Type B pancreatic cell (in vitro differentiated cells): ENCODE measurements around the gene C2orf68. TPM values are rescaled to one million over a fixed set of nuclear protein-coding genes. Genes with fewer than 3 reads are reported as not detected.
A peak's percentile ranks its signal among the peaks of the same experiment; 100 is the strongest.

Experiments
- DNase-seq: peaks from one replicate; pipeline ENCODE4 v3.0.0; 2021; ENCODE audit warnings: mixed read lengths; ENCODE audit not compliant: unreplicated experiment; ENCODE audit errors: extremely low spot score
- H3K27ac Mint-ChIP-seq: 2 replicates; pipeline ENCODE4 v1.8.0; 2021; ENCODE audit warnings: mild to moderate bottlenecking, mixed read lengths
- H3K27me3 Mint-ChIP-seq: 2 replicates; pipeline ENCODE4 v1.8.0; 2021; ENCODE audit warnings: mixed read lengths
- H3K36me3 Mint-ChIP-seq: 2 replicates; pipeline ENCODE4 v1.8.0; 2021; ENCODE audit warnings: mixed read lengths
- H3K4me1 Mint-ChIP-seq: one replicate; pipeline ENCODE4 v1.8.0; 2021; ENCODE audit warnings: mixed read lengths; ENCODE audit not compliant: unreplicated experiment
- H3K4me3 Mint-ChIP-seq: 2 replicates; pipeline ENCODE4 v1.8.0; 2021; ENCODE audit warnings: mild to moderate bottlenecking, mixed read lengths
- H3K9me3 Mint-ChIP-seq: 2 replicates; pipeline ENCODE4 v1.8.0; 2021; ENCODE audit warnings: mixed read lengths
- CTCF ChIP-seq: fragments of 200-600 bp; sonication (generic); conservative IDR thresholded peaks from 2 replicates; pipeline ENCODE4 v1.5.0; 2021; ENCODE audit warnings: antibody characterized with exemption, mild to moderate bottlenecking
- total RNA-seq: library from RNA; stranded (reverse); gene quantifications from 2 replicates; pipeline ENCODE4 v1.2.1, GENCODE V29; 2021; ENCODE audit warnings: low replicate concordance

Gene C2orf68
- total RNA-seq, 1 donor from 2014 or later: 66.6 TPM

- Mint-ChIP-seq H3K9me3 (no peaks in the 10 kb centered on the region), H3K27ac (peak overlapping the region; percentile 50), H3K4me1 (peaks cover 6% of the 10 kb centered on the region), H3K27me3 (no peaks in the 10 kb centered on the region), H3K4me3 (peak overlapping the region; percentile 60), H3K36me3 (peaks cover 6% of the 10 kb centered on the region)
- no peak for TF ChIP-seq CTCF
- no peak for DNase-seq
Observed at GRCh38 chr2:85613717-85614515, 2.0 kb upstream of the C2orf68 start.

- DNase-seq: no peak
- H3K9me3 Mint-ChIP-seq: no peaks in the 10 kb centered on the region
- H3K27me3 Mint-ChIP-seq: no peaks in the 10 kb centered on the region
- H3K27ac Mint-ChIP-seq: peak overlapping the region; percentile 89
- peaks cover under 1% of the 10 kb centered on the region for H3K4me1 Mint-ChIP-seq
- peaks cover 11% of the 10 kb centered on the region for H3K36me3 Mint-ChIP-seq
- H3K4me3 Mint-ChIP-seq: peak overlapping the region; percentile 96
- TF ChIP-seq CTCF: no peak
Observed at GRCh38 chr2:85611217-85611704, 605 bp downstream of the C2orf68 start.

- Mint-ChIP-seq H3K27me3 (no peaks in the 10 kb centered on the region), H3K9me3 (no peaks in the 10 kb centered on the region), H3K36me3 (peaks cover 11% of the 10 kb centered on the region), H3K4me1 (peaks cover 25% of the 10 kb centered on the region), H3K27ac (peak overlapping the region; percentile 77), H3K4me3 (peak overlapping the region; percentile 37)
- DNase-seq: no peak
- no peak for TF ChIP-seq CTCF
Observed at GRCh38 chr2:85607268-85608215, 4.3 kb downstream of the C2orf68 start.

GRCh38 chr2:85606116-85606455 is 5.8 kb downstream of the C2orf68 start:
- no peak for TF ChIP-seq CTCF
- Mint-ChIP-seq H3K4me3 (peak overlapping the region; percentile 24), H3K27ac (peak overlapping the region; percentile 28), H3K27me3 (no peaks in the 10 kb centered on the region), H3K4me1 (peaks cover 25% of the 10 kb centered on the region), H3K36me3 (peaks cover 11% of the 10 kb centered on the region), H3K9me3 (no peaks in the 10 kb centered on the region)
- no peak for DNase-seq

- no peak for TF ChIP-seq CTCF
- H3K27ac Mint-ChIP-seq: peak overlapping the region; percentile 28
Observed at GRCh38 chr2:85605406-85606115, 6.3 kb downstream of the C2orf68 start.

More at GRCh38 chr2:85605406-85606115, 6.3 kb downstream of the C2orf68 start:
- peaks cover 11% of the 10 kb centered on the region for H3K36me3 Mint-ChIP-seq
- H3K9me3 Mint-ChIP-seq: no peaks in the 10 kb centered on the region
- no peaks in the 10 kb centered on the region for H3K27me3 Mint-ChIP-seq
- H3K4me1 Mint-ChIP-seq: peaks cover 25% of the 10 kb centered on the region
- peak overlapping the region; percentile 55 for H3K4me3 Mint-ChIP-seq
- no peak for DNase-seq
